ENCODE measurements around the gene FBL. TPM values are rescaled to one million over a fixed set of nuclear protein-coding genes. Genes with fewer than 3 reads are reported as not detected.
"Not testable (repeated sequence)": the region's sequence is repeated elsewhere in the genome, so short reads cannot be mapped to it uniquely, and the experiment has no call there.

Gene FBL
- total RNA-seq, 2 donors from 2014 or later: 513 to 639 TPM

DNA sequence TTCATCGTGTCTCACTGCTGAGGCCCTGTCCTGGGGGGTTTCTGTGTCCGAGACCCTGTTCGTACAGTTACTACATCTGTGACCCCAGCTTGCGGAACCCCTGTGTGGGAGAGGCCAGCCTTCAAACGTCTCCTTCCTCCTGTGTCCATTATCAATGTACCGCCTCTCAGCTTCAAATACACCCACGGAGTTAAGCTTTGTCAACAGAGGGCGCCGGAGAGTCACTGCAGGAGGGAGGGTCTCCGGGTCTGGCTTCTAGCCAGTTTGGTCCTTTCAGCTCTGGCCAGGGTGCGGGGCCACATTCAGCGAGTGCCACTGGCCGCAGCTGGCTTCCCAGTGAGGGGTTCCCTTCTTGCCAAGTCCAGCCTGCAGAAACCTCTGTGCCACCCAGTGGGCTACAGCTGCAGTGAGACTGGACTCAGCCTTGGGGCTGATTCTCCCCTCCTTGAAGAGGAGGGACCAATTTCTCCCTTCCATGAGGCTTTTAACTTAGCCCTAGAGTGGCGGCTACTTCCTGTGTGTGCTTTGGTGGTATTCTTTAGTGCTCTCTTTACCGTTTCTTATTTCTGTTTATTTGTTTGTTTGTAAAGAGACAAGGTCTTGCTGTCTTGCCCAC, 35.4 kb upstream of the FBL start:
- peak; percentile 92 for ATAC-seq (replicated peaks)
- not testable (repeated sequence) for H3K9me3 Mint-ChIP-seq; H3K27me3 Mint-ChIP-seq; H3K4me3 Mint-ChIP-seq; H3K36me3 Mint-ChIP-seq (ENCODE audit: low read depth); H3K27ac Mint-ChIP-seq; H3K4me1 Mint-ChIP-seq

DNA sequence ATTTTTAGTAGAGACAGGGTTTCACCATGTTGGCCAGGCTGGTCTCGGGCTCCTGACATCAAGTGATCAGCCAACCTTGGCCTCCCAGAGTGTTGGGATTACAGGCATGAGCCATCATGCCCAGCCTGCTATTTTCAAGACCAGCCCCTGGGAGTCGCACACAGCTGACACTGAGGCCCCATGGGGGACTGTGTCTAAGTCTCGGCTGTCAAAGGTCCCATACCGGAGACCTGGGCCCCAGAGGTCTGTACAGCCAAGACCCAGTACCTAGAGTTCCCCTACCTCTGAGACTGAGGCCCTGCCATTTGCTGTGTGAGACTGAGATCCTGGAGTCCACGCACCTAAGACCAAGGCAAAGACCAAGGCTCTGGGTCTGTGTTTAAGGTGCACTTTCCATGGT, 34.1 kb upstream of the FBL start:
- H3K27me3 Mint-ChIP-seq; H3K27ac Mint-ChIP-seq; H3K9me3 Mint-ChIP-seq; H3K4me3 Mint-ChIP-seq; H3K36me3 Mint-ChIP-seq (ENCODE audit: low read depth); ATAC-seq (replicated peaks); H3K4me1 Mint-ChIP-seq: not testable (repeated sequence)

DNA sequence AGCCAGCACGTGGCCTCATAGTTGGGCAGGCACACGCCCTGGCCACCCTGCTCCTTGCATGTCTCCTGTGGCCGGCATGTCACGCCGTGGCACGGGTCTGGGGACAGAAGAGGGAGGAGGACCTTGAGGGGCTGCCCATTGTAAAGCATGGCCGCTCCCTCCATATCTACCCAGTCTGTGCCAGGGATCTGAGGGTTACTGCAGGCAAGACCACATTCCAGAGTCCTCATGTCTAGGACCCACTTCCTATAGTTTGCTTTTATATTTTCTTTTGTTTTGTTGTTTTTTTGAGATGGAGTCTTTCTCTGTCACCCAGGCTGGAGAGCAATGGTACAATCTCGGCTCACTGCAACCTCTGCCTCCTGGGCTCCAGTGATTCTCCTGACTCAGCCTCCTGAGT, 33.6 kb upstream of the FBL start:
- H3K27me3 Mint-ChIP-seq; H3K36me3 Mint-ChIP-seq (ENCODE audit: low read depth); H3K27ac Mint-ChIP-seq: not testable (repeated sequence)

DNA sequence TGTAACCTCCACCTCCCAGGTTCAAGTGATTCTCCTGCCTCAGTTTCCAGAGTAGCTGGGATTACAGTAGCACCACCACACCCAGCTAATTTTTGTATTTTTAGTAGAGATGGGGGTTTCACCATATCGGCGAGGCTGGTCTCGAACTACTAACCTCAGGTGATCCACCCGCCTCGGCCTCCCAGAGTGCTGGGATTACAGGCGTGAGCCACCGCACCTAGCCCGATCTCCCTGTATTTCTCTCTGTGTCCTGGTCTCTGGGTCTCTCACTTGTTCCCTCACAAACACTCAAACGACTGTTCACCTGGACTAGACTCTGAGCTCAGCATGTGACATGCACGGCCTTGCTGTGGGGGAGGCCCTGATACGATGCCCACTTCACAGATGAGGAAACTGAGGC, 32.7 kb upstream of the FBL start:
- not testable (repeated sequence) for H3K4me1 Mint-ChIP-seq; H3K27me3 Mint-ChIP-seq; H3K4me3 Mint-ChIP-seq; H3K27ac Mint-ChIP-seq; ATAC-seq (replicated peaks); H3K9me3 Mint-ChIP-seq; H3K36me3 Mint-ChIP-seq (ENCODE audit: low read depth)

More for the DNA sequence above, 33.6 kb upstream of the FBL start:
- not testable (repeated sequence) for ATAC-seq (replicated peaks); H3K4me1 Mint-ChIP-seq; H3K4me3 Mint-ChIP-seq; H3K9me3 Mint-ChIP-seq

DNA sequence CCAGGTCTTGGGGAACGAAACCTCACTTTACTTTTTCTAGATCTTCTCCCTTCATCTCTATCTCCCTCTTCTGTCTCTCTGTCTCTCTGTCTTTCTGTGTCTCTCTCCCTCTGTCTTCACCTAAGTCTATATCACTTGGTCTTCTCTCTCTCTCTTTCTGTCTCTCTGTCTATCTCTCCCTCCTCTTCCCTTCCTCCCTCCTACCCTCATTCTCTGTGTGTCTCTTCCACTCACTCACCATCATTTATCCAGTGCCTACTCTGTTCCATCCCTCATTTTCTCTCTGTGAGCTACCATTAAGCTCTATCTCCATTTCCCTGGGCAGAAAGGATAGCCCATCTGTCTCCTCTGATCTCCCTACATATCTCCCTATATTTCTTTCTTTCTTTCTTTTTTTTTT, 32.2 kb upstream of the FBL start:
- Mint-ChIP-seq H3K27me3 (no peaks in the 10 kb centered on the region), H3K4me1 (no peaks in the 10 kb centered on the region), H3K27ac (no peak overlapping the region), H3K36me3 (ENCODE audit: low read depth) (no peaks in the 10 kb centered on the region), H3K4me3 (no peak overlapping the region), H3K9me3 (no peaks in the 10 kb centered on the region)
- ATAC-seq (replicated peaks): no peak

DNA sequence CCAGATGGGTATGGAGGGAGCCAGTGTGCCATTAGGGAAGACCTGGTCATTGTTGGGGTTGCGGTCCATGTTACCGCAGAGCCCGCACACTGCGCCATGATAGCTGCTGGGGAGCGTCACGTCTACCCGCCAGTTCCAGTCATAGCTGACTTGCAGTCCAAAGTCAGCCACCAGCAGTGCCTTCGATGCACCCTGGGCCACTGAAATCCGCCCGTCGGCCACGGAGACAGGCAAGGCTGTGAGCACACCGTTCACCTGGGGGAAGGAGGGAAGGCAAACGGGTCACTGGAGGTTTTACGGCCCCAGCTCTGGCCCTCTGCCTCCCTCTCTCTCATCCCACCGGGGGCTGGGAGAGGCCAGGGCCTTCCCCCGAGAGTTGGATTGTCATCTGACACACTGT, 31.8 kb upstream of the FBL start:
- not testable (repeated sequence) for H3K4me1 Mint-ChIP-seq; ATAC-seq (replicated peaks); H3K27me3 Mint-ChIP-seq; H3K27ac Mint-ChIP-seq; H3K36me3 Mint-ChIP-seq (ENCODE audit: low read depth); H3K9me3 Mint-ChIP-seq; H3K4me3 Mint-ChIP-seq

DNA sequence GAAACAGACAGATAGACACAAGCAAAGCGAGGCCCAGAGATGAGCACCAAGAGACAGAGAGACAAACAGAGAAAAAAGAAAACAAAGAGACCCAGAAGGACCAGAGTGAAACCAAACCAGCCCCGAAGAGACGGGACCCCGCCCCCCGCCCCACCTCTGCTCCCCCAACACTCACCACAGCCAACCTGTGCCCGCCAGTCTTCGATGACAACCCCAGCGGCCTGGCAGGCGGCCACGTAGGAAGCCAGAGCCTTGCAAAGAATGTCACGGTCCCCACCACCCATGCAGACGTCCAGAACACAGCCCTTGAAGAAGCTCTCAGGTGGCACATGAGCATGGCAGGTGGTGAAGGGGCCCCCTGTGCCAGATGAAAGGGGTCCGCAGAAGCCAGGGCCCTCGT, 31.3 kb upstream of the FBL start:
- not testable (repeated sequence) for H3K4me3 Mint-ChIP-seq; H3K27me3 Mint-ChIP-seq; ATAC-seq (replicated peaks); H3K27ac Mint-ChIP-seq; H3K9me3 Mint-ChIP-seq; H3K36me3 Mint-ChIP-seq (ENCODE audit: low read depth); H3K4me1 Mint-ChIP-seq

DNA sequence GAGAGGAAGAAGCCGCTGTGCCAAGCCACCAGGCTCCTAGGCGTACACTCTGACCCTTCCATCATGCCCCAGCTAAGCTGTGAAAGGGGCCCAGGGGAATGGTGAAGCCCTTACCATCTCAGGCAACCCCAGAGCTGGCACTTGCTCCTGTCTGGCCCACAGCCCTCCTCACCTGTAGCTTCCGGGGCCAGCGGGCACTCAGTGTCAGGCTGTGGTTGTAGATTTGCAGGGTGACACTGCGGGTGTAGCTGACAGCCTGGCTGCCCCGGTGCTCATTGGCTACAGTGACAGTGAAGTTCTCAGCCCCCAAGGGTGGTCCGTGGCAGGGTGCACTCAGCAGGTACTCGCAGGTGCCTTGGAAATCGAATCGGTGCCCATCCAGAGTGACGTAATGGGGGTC, 30.3 kb upstream of the FBL start:
- H3K4me1 Mint-ChIP-seq; H3K4me3 Mint-ChIP-seq; H3K36me3 Mint-ChIP-seq (ENCODE audit: low read depth); H3K27me3 Mint-ChIP-seq; H3K27ac Mint-ChIP-seq; H3K9me3 Mint-ChIP-seq; ATAC-seq (replicated peaks): not testable (repeated sequence)

DNA sequence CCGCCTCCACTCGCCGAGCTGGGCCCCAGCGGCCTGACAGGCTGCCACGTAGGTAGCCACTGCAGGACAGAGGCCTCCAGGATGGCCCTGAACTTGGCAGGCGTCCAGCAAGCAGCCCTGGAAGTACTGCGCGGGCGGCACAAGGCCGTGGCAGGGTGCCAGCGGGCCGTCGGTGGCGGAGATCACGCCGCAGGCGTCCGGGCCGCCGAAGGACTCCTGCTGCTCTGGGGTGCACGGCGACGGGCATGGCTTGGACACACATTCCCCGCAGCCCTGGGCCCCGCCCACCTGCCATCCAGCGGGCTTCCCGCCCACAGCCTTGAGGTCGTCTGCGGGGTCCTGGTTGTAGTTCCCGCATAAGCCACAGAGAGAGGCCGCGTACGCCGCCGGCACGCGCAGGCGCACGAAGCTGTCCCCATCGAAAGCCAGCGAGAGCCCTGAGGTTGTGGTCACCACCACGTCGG, 29.3 kb upstream of the FBL start:
- ATAC-seq (replicated peaks); H3K9me3 Mint-ChIP-seq; H3K36me3 Mint-ChIP-seq (ENCODE audit: low read depth); H3K27ac Mint-ChIP-seq; H3K27me3 Mint-ChIP-seq; H3K4me3 Mint-ChIP-seq; H3K4me1 Mint-ChIP-seq: not testable (repeated sequence)

DNA sequence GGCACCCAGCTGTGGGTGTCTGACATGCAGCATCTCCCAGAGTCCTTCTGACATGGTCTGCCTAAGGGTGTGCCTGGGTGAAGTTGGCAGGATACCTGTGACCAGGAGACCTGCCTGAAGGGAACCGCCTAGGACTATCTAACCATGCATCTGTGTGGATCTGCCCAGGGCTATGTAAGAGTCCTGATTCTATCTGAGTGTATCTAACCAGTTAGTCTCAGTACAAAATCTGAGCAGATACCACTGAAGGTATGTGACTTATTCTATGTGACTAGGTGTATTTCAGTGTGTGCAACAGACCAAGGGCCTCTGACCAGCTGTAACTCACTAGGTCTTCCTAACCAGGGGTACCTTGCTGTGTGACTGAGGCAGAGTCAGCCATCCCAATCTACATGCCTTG, 28.2 kb upstream of the FBL start:
- H3K4me1 Mint-ChIP-seq: no peaks in the 10 kb centered on the region
- no peaks in the 10 kb centered on the region for H3K9me3 Mint-ChIP-seq
- no peak for ATAC-seq (replicated peaks)
- H3K27me3 Mint-ChIP-seq: no peaks in the 10 kb centered on the region
- H3K27ac Mint-ChIP-seq: no peak overlapping the region
- no peak overlapping the region for H3K4me3 Mint-ChIP-seq
- no peaks in the 10 kb centered on the region for H3K36me3 Mint-ChIP-seq (ENCODE audit: low read depth)

DNA sequence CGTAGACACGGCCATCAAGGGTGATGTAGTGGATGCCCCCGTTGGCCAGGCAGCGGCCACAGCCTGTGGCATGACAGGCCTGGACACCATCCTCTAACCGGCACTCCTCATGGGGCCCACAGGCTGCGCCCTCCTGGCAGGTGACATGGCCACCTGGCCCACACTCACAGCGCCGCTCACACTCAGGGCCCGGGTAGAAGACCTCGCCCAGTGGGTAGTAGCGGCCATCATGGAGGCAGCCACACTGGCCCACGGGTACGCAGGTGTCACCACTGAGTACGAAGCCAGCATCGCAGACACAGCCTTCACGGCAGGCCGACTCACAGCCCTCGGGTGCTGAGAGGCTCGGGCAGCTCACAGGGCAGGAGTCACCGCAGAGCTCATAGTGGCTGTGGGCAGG, 27.2 kb upstream of the FBL start:
- Mint-ChIP-seq H3K27me3 (no peaks in the 10 kb centered on the region), H3K4me3 (no peak overlapping the region), H3K36me3 (ENCODE audit: low read depth) (no peaks in the 10 kb centered on the region), H3K4me1 (no peaks in the 10 kb centered on the region), H3K9me3 (no peaks in the 10 kb centered on the region), H3K27ac (no peak overlapping the region)
- no peak for ATAC-seq (replicated peaks)

DNA sequence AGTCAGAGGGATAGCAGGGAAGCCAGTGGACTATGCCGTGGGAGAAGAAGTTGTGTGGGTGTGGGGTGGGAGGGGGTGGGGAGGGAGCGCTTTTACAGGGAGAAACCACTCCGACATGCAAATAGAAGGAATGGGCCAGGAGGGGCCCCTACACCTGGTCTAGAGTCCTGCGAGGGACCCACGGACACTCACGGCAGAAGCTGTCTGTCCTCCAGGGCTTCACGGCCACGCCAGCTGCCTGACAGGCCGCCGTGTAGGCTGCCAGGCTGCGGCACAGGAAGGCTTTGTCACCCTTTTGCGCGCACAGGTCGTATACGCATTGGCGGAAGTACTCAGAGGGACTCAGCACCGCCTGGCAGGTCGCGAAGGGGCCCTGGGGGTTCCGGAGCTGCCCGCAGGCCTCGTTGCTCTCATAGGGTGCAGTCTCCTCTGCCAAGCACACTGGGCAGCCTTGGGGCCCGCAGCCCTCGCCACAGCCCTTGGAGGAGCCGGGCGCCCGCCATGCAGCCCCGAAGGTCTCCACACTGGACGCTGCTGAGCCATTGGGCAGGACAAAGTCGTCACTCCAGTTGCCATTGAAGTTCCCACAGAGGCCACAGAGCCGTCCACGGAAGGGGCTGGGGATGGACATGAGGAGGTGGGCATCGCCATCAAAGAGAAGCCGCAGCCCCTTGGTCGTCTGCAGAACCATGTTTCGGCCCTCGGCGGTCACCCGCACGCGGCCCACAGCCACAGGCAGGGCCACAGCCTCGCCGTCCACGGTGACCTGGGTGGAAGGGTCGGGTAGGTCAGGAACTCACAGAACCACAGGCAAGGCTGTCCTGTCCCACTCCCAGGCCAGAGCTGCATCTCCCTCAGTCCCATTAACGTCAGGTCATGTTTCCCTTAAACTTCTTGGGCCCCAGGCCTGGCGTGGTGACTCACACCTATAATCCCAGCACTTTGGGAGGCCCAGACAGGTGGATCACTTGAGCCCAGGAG, 26.0 kb upstream of the FBL start:
- Mint-ChIP-seq H3K9me3 (no peaks in the 10 kb centered on the region), H3K36me3 (ENCODE audit: low read depth) (no peaks in the 10 kb centered on the region), H3K4me3 (no peak overlapping the region), H3K4me1 (no peaks in the 10 kb centered on the region), H3K27ac (no peak overlapping the region), H3K27me3 (no peaks in the 10 kb centered on the region)
- no peak for ATAC-seq (replicated peaks)

DNA sequence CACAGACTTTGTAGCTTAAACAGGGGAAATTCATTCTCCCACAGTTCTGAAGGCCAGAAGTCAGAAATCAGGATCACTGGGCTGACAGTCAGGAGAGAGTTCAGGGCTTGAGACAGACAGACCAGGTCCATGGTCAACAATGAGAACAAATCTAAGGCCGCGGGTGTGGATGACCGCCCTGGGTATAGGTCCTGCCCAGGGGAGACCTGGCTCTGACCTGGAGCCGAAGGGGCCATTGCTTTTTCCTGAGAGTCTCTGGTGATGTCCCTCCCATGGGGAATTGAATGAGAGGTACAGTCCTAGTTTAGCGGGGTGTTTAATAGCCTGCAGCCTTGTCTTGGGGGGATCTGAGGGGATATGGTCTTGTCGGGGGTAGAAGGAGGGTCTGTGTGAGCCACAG, 25.2 kb upstream of the FBL start:
- Mint-ChIP-seq H3K4me1 (no peaks in the 10 kb centered on the region), H3K36me3 (ENCODE audit: low read depth) (no peaks in the 10 kb centered on the region), H3K27me3 (no peaks in the 10 kb centered on the region), H3K9me3 (no peaks in the 10 kb centered on the region), H3K27ac (no peak overlapping the region), H3K4me3 (no peak overlapping the region)
- no peak for ATAC-seq (replicated peaks)

DNA sequence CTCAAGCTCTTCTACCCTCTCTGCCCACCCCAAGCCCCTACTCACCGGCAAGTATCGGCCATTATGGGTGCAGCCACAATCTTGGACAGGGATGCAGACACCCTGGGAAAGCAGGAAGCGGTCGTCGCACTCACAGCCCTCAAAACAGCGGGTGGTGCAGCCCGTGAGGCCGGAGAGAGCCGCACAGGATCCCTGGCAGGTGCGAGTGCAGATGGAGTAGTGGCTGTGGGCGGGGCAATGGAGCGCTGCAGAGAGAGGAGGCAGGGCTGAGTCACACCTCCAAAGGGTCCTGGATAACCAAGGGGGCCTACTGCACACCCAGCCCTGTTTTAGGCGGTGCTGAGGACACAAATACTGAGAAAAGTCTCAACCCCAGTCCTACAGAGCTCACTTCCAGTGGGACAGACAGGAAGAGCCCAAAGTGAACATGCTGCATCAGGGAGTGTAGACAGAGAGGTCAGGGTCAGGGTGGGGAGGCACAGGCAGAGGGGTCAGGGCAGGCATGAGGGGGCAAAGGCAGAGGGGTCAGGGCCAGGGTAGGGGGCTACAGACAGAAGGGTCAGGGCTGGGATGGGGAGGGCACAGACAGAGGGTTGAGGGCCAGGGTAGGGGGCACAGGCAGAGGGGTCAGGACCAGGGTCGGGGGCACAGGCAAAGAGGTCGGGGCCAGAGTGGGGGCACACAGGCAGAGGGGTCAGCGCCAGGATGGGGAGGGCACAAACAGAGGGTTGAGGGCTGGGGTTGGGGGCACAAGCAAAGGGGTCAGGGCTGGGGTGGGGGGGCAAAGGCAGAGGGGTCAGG, 24.2 kb upstream of the FBL start:
- no peak for ATAC-seq (replicated peaks)
- H3K27me3 Mint-ChIP-seq: no peaks in the 10 kb centered on the region
- no peak overlapping the region for H3K4me3 Mint-ChIP-seq
- no peaks in the 10 kb centered on the region for H3K4me1 Mint-ChIP-seq
- no peak overlapping the region for H3K27ac Mint-ChIP-seq
- no peaks in the 10 kb centered on the region for H3K36me3 Mint-ChIP-seq (ENCODE audit: low read depth)
- no peaks in the 10 kb centered on the region for H3K9me3 Mint-ChIP-seq

DNA sequence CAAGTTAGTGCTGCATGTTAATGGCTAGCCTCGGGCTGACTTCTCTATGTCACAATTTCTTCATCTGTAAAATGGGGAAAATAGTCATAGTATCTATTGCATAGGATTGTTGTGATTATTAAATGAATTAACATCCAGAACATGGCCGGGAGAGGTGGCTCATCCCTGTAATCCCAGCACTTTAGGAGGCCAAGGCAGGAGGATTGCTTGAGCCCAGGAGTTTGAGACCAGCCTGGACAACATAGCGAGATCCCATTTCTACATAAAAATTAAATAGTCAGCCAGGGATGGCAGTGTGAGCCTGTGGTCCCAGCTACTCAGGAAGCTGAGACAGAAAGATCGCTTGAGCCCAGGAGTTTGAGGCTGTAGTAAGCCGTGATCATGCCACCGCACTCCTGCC, 21.8 kb upstream of the FBL start:
- H3K36me3 Mint-ChIP-seq (ENCODE audit: low read depth): no peaks in the 10 kb centered on the region
- no peak overlapping the region for H3K27ac Mint-ChIP-seq
- no peaks in the 10 kb centered on the region for H3K4me1 Mint-ChIP-seq
- no peak for ATAC-seq (replicated peaks)
- H3K9me3 Mint-ChIP-seq: no peaks in the 10 kb centered on the region
- no peak overlapping the region for H3K4me3 Mint-ChIP-seq
- H3K27me3 Mint-ChIP-seq: no peaks in the 10 kb centered on the region

Data from activated T-helper 17 cell treated with anti-CD3 and anti-CD28 coated beads, Interleukin-2, amount 50 U/mL, for 72 hours (primary cell).